GM20000 (cell line): ENCODE data around the gene NKAIN2.
"Not testable (repeated sequence)": the region's sequence is repeated elsewhere in the genome, so short reads cannot be mapped to it uniquely, and the experiment has no call there.

Source experiments
- DNase-seq: peaks from one replicate; pipeline ENCODE4 v3.0.0; 2012; ENCODE audit warnings: low spot score
- CTCF ChIP-seq: IDR thresholded peaks from 2 replicates; pipeline ENCODE4 v1.5.1; 2012; ENCODE audit warnings: mild to moderate bottlenecking, control low read depth; ENCODE audit errors: extremely low read depth, missing control alignments

Gene NKAIN2

GRCh38 chr6:123967905-123968304 is 164.2 kb downstream of the NKAIN2 start:
- no peak for DNase-seq
- no peak for TF ChIP-seq CTCF

GRCh38 chr6:123972600-123973294 is 169.1 kb downstream of the NKAIN2 start:
- TF ChIP-seq CTCF = no peak

GRCh38 chr6:123980311-123980710 is 176.6 kb downstream of the NKAIN2 start:
- DNase-seq = no peak
- TF ChIP-seq CTCF = no peak

More at GRCh38 chr6:123972600-123973294, 169.1 kb downstream of the NKAIN2 start:
- DNase-seq = no peak

GRCh38 chr6:123986938-123987337 is 183.3 kb downstream of the NKAIN2 start:
- DNase-seq = no peak
- no peak for TF ChIP-seq CTCF

- not testable (repeated sequence) for DNase-seq
These were observed 186.3 kb downstream of the NKAIN2 start for GRCh38 chr6:123989918-123990317.

- no peak for DNase-seq
- no peak for TF ChIP-seq CTCF
These were observed 186.7 kb downstream of the NKAIN2 start for GRCh38 chr6:123990376-123990775.

- no peak for TF ChIP-seq CTCF
- no peak for DNase-seq
These were observed 190.5 kb downstream of the NKAIN2 start for GRCh38 chr6:123994168-123994567.

- DNase-seq = no peak
- TF ChIP-seq CTCF = no peak
These were observed 191.4 kb downstream of the NKAIN2 start for GRCh38 chr6:123994891-123995635.
